ENCODE data around the gene TMEM120B. TPM values are rescaled to one million over a fixed set of nuclear protein-coding genes. Genes with fewer than 3 reads are reported as not detected.
A peak's percentile ranks its signal among the peaks of the same experiment; 100 is the strongest.

TMEM120B gene
- total and polyA plus RNA-seq, 2 of the 4 experiments (the other 2 are of a cell fraction), result 10.6 to 18.4 TPM

DNA sequence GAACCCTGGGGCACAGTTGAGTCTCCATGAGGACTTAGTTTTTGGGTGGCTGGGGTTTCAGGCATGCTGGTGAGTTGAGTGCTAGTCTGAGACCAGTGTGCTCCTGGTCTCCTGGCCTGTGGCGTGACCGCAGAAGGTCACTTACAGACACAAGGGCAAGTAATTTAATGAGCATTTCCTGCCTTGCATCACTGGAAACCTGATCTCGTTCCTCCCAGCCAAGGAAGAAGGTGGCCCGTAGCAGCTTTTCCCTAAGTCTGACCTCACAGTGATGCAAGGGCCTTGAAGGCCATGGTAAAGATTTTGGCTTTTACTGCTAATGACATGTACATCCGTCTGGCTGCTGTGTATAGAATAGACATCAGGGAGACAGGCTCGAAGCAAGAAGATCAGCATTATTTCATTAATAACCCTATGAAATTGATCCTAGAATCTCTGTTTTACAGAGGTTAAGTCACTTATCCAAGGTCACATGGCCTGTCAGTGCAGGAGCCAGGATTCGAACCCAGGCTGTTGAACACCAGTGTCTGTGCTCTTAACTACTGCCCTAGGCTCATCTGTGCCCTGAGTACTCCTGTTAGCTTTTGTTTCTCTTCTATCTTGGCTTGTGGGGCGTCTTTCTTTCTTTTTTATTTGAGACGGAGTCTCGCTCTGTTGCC, 4.6 kb downstream of the TMEM120B start:
- Histone ChIP-seq H3K79me1 (ENCODE audit: low read depth in 1 of 2, low read length in 2 of 2) (peaks cover 40 to 82% of the 10 kb centered on the region in 2 experiments), H3K9me3 (ENCODE audit: control insufficient read depth, insufficient read depth, low read length) (no peaks in the 10 kb centered on the region), H3K27ac (ENCODE audit: insufficient read depth, low read length) (peak overlapping the region; percentile 53), H3K27me3 (ENCODE audit: control insufficient read depth, insufficient read depth, low read length) (no peaks in the 10 kb centered on the region), H2AK9ac (replicated peaks; ENCODE audit: low read depth, low read length, poor library complexity) (peak overlapping the region; percentile 4), H4K91ac (ENCODE audit: insufficient read depth, low read depth, low read length) (peak overlapping the region; percentile 76; the same call in 1 of the 2 replicates), H2BK120ac (ENCODE audit: low read depth, low read length) (peak overlapping the region; percentile 84), H3K36me3 (ENCODE audit: control insufficient read depth, insufficient read depth, low read length) (peaks cover 1% of the 10 kb centered on the region; the same call in 1 of the 2 replicates), H2BK20ac (ENCODE audit: low read depth, low read length) (peak overlapping the region; percentile 81), H2AK5ac (ENCODE audit: low read depth, low read length) (peak overlapping the region; percentile 95), H4K8ac (ENCODE audit: low read depth in 2 of 2, low read length in 2 of 2) (peak overlapping the region in 1 of 2 experiments; percentile 79; a peak in 2 of 4 replicates), H3K4ac (ENCODE audit: low read depth, low read length) (peak overlapping the region; percentile 83), H3K14ac (replicated peaks; ENCODE audit: low read depth, low read length) (peak overlapping the region; percentile 69; the same call in 1 of the 2 replicates), H2BK5ac (ENCODE audit: low read depth, low read length, poor library complexity, severe bottlenecking) (peak overlapping the region; percentile 67), H4K20me1 (ENCODE audit: insufficient read depth, low read length) (peaks cover 21% of the 10 kb centered on the region), H2BK15ac (ENCODE audit: low read depth, low read length) (no peak overlapping the region), H4K5ac (ENCODE audit: low read depth, low read length) (no peak overlapping the region), H3K4me2 (ENCODE audit: low read depth, low read length) (peak overlapping the region; percentile 30), H3K4me3 (ENCODE audit: insufficient read depth, low read depth, low read length) (no peak overlapping the region), H3K4me1 (ENCODE audit: control insufficient read depth, insufficient read depth, low read length) (peaks cover 21% of the 10 kb centered on the region), H3K18ac (ENCODE audit: low read depth, low read length) (peak overlapping the region; percentile 10; the same call in 1 of the 2 replicates), H3K56ac (ENCODE audit: extremely low read depth, insufficient read depth, low read length) (no peak overlapping the region; the same call in 1 of the 2 replicates), H2AFZ (replicated peaks; ENCODE audit: low read length, poor library complexity) (peak overlapping the region; percentile 35), H3K23ac (ENCODE audit: low read depth, low read length) (peak overlapping the region; percentile 83), H3K9me1 (ENCODE audit: insufficient read depth, low read length) (peaks cover 41% of the 10 kb centered on the region), H3K9ac (ENCODE audit: low read depth, low read length) (no peak overlapping the region; the same call in 1 of the 2 replicates)
- ChIA-PET POLR2A (ENCODE audit: unreplicated experiment) (no interaction called here), CTCF (no interaction called here)
- in situ Hi-C loops (cut with MboI; ENCODE audit: low sequenced_read_pairs) (no loop called here), intact Hi-C loops (cut with micrococcal nuclease) (no loop called here), dilution Hi-C loops (cut with HindIII; ENCODE audit: low sequenced_read_pairs, unreplicated experiment) (no loop called here)
- 73% methylated on average over 2 of the region's 10 CpGs; no CpG with 5 or more reads in 1 of the 2 experiments for WGBS, 2 experiments (ENCODE audit: extremely low coverage in 2 of 2, insufficient read length in 1 of 2)
- BruUV-seq (replicated peaks), result no TSS peak
- ATAC-seq (ENCODE audit: low read depth) (peak; percentile 41), DNase-seq (peak; percentile 97)
- TF ChIP-seq NFE2L2 (IDR thresholded peaks at IDR 0.05; ENCODE audit: low read depth, low read length) (no peak), BHLHE40 (IDR thresholded peaks at IDR 0.05; ENCODE audit: low read depth, low read length) (peak; percentile 70; the same call in 1 of the 2 replicates), RFX5 (IDR thresholded peaks at IDR 0.05; ENCODE audit: low read depth, low read length) (no peak), SMC3 (IDR thresholded peaks at IDR 0.05; ENCODE audit: low read depth, low read length) (no peak), MAFK (IDR thresholded peaks at IDR 0.05; ENCODE audit: low read depth, low read length) (no peak), RCOR1 (IDR thresholded peaks at IDR 0.05; ENCODE audit: insufficient replicate concordance, low read length) (no peak), RAD21 (IDR thresholded peaks at IDR 0.05; ENCODE audit: low read length) (0 out of 2 replicates have a peak, but pooled peaks have one; percentile 1), FOS (IDR thresholded peaks at IDR 0.05; ENCODE audit: low read depth, low read length) (peak; percentile 57; the same call in 1 of the 2 replicates), MAZ (IDR thresholded peaks at IDR 0.05; ENCODE audit: borderline replicate concordance, low read depth, low read length) (peak; percentile 46; the same call in 1 of the 2 replicates), POLR2A (IDR thresholded peaks at IDR 0.05; ENCODE audit: low read depth, low read length) (no peak), CEBPB (IDR thresholded peaks at IDR 0.05; ENCODE audit: low read depth, low read length) (peak; percentile 98)
- TF ChIP-seq, protein P1, sequence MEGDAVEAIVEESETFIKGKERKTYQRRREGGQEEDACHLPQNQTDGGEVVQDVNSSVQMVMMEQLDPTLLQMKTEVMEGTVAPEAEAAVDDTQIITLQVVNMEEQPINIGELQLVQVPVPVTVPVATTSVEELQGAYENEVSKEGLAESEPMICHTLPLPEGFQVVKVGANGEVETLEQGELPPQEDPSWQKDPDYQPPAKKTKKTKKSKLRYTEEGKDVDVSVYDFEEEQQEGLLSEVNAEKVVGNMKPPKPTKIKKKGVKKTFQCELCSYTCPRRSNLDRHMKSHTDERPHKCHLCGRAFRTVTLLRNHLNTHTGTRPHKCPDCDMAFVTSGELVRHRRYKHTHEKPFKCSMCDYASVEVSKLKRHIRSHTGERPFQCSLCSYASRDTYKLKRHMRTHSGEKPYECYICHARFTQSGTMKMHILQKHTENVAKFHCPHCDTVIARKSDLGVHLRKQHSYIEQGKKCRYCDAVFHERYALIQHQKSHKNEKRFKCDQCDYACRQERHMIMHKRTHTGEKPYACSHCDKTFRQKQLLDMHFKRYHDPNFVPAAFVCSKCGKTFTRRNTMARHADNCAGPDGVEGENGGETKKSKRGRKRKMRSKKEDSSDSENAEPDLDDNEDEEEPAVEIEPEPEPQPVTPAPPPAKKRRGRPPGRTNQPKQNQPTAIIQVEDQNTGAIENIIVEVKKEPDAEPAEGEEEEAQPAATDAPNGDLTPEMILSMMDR (conservative IDR thresholded peaks at IDR 0.05; ENCODE audit: low read depth, low read length), result no peak
- TF ChIP-seq, protein P2, sequence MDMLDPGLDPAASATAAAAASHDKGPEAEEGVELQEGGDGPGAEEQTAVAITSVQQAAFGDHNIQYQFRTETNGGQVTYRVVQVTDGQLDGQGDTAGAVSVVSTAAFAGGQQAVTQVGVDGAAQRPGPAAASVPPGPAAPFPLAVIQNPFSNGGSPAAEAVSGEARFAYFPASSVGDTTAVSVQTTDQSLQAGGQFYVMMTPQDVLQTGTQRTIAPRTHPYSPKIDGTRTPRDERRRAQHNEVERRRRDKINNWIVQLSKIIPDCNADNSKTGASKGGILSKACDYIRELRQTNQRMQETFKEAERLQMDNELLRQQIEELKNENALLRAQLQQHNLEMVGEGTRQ (IDR thresholded peaks at IDR 0.05; ENCODE audit: low read depth, low read length), result peak; percentile 23; the same call in 1 of the 2 replicates
- TF ChIP-seq, protein P3, sequence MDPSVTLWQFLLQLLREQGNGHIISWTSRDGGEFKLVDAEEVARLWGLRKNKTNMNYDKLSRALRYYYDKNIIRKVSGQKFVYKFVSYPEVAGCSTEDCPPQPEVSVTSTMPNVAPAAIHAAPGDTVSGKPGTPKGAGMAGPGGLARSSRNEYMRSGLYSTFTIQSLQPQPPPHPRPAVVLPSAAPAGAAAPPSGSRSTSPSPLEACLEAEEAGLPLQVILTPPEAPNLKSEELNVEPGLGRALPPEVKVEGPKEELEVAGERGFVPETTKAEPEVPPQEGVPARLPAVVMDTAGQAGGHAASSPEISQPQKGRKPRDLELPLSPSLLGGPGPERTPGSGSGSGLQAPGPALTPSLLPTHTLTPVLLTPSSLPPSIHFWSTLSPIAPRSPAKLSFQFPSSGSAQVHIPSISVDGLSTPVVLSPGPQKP (IDR thresholded peaks at IDR 0.05; ENCODE audit: borderline replicate concordance, low read depth, low read length), result no peak

Measured in IMR-90 (cell line).